Measurements from ENCODE around the gene HDAC4. TPM values are rescaled to one million over a fixed set of nuclear protein-coding genes. Genes with fewer than 3 reads are reported as not detected.

The HDAC4 gene
- total and polyA plus RNA-seq, 9 donors, result 7.0 to 74.0 (median 46.3) TPM

DNA sequence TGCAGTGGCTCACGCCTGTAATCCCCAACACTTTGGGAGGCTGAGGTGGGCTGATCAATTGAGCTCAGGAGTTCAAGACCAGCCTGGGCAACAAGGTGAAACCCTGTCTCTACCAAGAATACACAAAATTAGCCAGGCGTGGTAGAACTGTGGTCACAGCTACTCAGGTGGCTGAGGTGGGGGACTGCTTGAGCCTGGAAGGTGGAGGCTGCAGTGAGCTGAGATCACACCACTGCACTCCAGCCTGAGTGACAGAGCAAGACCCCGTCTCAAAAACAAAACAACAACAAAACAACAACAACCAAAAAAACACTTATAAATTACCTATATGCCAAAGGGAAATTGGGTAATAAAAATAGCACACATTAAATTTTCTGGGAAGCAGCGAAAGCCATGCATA lies 141.6 kb downstream of the HDAC4 start:
- H3K4me1 ChIP-seq (ENCODE audit: insufficient read depth), result peaks cover 14% of the 10 kb centered on the region

DNA sequence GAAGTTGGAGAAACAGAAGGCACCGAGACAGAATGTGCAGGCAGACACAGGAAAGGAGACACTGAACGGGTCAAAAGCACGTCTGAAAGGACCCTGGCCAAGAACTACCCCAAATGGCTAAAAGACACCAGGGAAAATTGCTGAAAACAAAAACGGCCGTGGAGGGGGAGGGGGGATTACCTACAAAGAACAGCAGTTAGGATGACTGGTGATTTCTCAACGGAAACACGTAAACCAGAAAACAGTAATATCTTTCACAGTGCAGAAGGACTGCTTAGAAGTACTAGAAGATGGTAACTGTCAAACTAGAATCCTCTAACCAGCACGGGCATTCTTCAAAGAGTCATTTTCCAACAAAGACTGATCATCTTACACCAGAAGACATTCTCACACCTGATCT lies 142.6 kb downstream of the HDAC4 start:
- Histone ChIP-seq H3K27ac (no peak overlapping the region), H3K4me3 (no peak overlapping the region), H3K27me3 (no peaks in the 10 kb centered on the region), H3K36me3 (no peaks in the 10 kb centered on the region), H3K9me3 (peaks cover 0 to 3% of the 10 kb centered on the region in 2 donors), H3K4me1 (ENCODE audit: insufficient read depth) (peaks cover 6% of the 10 kb centered on the region)
- TF ChIP-seq EP300 (IDR thresholded peaks at IDR 0.05) (no peak), POLR2A (IDR thresholded peaks at IDR 0.05) (no peak)
- TF ChIP-seq, protein P1, sequence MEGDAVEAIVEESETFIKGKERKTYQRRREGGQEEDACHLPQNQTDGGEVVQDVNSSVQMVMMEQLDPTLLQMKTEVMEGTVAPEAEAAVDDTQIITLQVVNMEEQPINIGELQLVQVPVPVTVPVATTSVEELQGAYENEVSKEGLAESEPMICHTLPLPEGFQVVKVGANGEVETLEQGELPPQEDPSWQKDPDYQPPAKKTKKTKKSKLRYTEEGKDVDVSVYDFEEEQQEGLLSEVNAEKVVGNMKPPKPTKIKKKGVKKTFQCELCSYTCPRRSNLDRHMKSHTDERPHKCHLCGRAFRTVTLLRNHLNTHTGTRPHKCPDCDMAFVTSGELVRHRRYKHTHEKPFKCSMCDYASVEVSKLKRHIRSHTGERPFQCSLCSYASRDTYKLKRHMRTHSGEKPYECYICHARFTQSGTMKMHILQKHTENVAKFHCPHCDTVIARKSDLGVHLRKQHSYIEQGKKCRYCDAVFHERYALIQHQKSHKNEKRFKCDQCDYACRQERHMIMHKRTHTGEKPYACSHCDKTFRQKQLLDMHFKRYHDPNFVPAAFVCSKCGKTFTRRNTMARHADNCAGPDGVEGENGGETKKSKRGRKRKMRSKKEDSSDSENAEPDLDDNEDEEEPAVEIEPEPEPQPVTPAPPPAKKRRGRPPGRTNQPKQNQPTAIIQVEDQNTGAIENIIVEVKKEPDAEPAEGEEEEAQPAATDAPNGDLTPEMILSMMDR (IDR thresholded peaks at IDR 0.05), result no peak
- DNase-seq, result peak in 1 of 5 donors; percentile 9
- 92 to 98% (median 95%) methylated on average over 8 of the region's 8 CpGs for WGBS, 3 donors
- intact Hi-C loops (cut with DNase I), result no loop called here

More for the DNA sequence above, 141.6 kb downstream of the HDAC4 start:
- H3K27ac ChIP-seq, result no peak overlapping the region
- intact Hi-C loops (cut with DNase I), result no loop called here
- DNase-seq, result no peak
- no peaks in the 10 kb centered on the region for H3K27me3 ChIP-seq
- TF ChIP-seq EP300 (IDR thresholded peaks at IDR 0.05) (no peak), POLR2A (IDR thresholded peaks at IDR 0.05) (no peak)
- TF ChIP-seq, protein P1 (IDR thresholded peaks at IDR 0.05), result no peak
- H3K36me3 ChIP-seq, result no peaks in the 10 kb centered on the region
- H3K4me3 ChIP-seq, result no peak overlapping the region
- WGBS, 3 donors, result 94 to 96% (median 96%) methylated on average over 4 of the region's 4 CpGs
- peaks cover 0 to 3% of the 10 kb centered on the region in 2 donors for H3K9me3 ChIP-seq

DNA sequence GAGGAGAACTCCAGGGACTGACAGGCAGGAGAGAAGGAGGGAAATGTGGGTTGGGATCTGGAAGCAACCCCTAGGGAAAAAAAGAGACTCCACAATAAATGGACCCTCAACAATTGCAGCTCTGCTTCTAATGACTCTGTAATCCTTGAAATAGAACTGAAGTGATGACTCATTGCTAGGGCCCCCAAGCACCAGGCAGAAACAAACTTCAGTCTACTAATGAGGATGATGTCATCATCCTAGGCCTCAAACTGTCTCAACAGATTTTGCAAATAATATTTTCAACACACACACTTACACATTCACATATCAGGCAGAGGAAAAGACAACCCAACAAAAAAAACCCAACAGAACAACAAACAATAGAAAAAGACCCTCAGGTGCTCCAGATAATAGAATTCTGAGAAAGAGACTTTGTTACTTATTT lies 143.3 kb downstream of the HDAC4 start:
- intact Hi-C loops (cut with DNase I), result no loop called here
- Histone ChIP-seq H3K9me3 (peaks cover 0 to 3% of the 10 kb centered on the region in 2 donors), H3K36me3 (no peaks in the 10 kb centered on the region), H3K4me1 (ENCODE audit: insufficient read depth) (peaks cover 6% of the 10 kb centered on the region), H3K27me3 (no peaks in the 10 kb centered on the region), H3K4me3 (no peak overlapping the region), H3K27ac (no peak overlapping the region)
- DNase-seq, result no peak
- TF ChIP-seq POLR2A (IDR thresholded peaks at IDR 0.05), result no peak
- TF ChIP-seq, protein P1 (IDR thresholded peaks at IDR 0.05), result no peak

DNA sequence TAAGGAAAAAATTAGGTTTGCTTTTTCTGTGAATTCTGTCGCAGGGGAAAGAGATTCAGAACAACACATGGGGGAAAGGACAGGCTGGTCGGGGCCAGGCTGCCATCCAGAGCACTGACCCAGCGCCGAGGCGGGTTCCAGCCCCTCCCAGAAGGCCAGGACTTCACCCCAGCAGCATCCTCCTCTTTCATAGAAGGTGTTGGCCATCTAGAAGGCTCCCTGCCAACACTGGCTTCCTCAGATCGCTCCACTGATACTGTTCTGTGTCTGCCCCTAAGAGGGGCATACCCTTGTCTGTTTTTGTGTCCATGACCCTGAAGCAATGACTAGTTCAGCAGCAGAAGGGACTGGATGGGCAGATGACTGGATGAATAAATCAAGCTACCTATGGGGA lies 144.5 kb downstream of the HDAC4 start:
- WGBS, 3 donors, result 71 to 78% (median 76%) methylated on average over 6 of the region's 6 CpGs
- Histone ChIP-seq H3K4me1 (ENCODE audit: insufficient read depth) (peaks cover 9% of the 10 kb centered on the region), H3K36me3 (no peaks in the 10 kb centered on the region), H3K4me3 (no peak overlapping the region), H3K9me3 (peaks cover 0 to 3% of the 10 kb centered on the region in 2 donors), H3K27ac (no peak overlapping the region), H3K27me3 (no peaks in the 10 kb centered on the region)
- TF ChIP-seq, protein P1 (IDR thresholded peaks at IDR 0.05), result no peak
- TF ChIP-seq EP300 (IDR thresholded peaks at IDR 0.05) (no peak), POLR2A (IDR thresholded peaks at IDR 0.05) (no peak)
- DNase-seq, result peak in 2 of 5 donors; percentile 10 to 11
- intact Hi-C loops (cut with DNase I), result no loop called here
